DMS 273 (cell line): Measurements from ENCODE around the gene BLTP3A.
"Not testable (repeated sequence)": the region's sequence is repeated elsewhere in the genome, so short reads cannot be mapped to it uniquely, and the experiment has no call there.

Source experiments
- DNase-seq: peaks from one replicate; lab custom pipeline; 2025; ENCODE audit not compliant: unreplicated experiment; lab: John Stamatoyannopoulos, UW

The BLTP3A gene, protein sequence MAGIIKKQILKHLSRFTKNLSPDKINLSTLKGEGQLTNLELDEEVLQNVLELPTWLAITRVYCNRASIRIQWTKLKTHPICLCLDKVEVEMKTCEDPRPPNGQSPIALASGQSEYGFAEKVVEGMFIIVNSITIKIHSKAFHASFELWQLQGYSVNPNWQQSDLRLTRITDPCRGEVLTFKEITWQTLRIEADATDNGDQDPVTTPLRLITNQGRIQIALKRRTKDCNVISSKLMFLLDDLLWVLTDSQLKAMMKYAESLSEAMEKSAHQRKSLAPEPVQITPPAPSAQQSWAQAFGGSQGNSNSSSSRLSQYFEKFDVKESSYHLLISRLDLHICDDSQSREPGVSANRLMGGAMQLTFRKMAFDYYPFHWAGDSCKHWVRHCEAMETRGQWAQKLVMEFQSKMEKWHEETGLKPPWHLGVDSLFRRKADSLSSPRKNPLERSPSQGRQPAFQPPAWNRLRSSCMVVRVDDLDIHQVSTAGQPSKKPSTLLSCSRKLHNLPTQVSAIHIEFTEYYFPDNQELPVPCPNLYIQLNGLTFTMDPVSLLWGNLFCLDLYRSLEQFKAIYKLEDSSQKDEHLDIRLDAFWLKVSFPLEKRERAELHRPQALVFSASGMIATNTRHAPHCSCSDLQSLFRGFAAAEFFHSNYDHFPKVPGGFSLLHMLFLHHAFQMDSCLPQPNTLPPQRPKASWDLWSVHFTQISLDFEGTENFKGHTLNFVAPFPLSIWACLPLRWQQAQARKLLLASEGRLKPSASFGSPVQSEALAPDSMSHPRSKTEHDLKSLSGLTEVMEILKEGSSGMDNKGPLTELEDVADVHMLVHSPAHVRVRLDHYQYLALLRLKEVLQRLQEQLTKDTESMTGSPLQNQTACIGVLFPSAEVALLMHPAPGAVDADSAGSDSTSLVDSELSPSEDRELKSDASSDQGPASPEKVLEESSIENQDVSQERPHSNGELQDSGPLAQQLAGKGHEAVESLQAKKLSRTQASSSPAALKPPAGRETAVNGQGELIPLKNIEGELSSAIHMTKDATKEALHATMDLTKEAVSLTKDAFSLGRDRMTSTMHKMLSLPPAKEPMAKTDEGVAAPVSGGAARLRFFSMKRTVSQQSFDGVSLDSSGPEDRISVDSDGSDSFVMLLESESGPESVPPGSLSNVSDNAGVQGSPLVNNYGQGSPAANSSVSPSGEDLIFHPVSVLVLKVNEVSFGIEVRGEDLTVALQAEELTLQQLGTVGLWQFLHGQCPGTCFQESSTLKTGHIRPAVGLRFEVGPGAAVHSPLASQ (N-terminal part only)

DNA sequence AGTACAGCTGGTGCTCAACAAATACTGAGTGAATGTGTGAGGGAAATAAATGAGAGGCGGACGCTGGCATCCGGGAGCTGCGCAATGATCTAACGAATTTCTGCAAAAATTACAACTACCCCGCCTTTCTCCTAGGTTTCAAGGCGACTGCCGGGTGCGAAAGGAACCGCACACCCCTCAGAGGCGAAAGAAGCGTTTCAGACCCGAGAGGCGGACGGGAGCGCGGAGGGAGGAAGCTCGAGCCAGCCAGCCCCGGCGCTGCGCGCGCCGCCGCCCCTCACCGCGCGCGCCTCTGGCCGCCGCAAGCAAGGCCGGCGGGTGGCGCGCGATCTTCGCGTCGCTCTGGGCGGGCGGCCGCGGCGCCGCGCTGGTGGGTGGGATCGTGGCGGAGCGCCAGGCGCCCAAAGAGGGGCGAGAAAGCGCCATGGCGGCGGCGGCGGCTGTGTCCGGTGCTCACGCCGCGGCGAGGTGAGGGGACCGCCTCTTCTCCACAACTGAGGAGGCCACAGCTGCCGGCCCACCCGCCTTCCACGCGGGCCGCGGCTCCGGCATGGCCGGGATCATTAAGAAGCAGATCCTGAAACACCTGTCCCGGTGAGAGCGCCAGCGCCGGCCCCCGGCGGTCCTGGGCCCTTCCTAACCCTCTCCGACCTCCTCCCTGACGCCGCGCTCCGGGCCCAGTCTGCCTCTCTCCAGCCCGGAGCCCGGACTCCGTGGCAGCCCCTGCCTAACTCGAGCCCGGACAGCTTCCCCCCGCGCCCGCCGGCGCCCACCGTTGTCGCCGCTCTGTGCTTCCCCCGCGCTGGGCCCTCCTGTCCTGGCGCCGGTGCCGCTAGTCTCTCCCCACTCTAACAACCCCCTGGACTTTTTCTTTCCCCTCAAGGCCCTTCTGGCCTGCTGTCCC, at the start of gene BLTP3A:
BLTP3A (plus strand) TSS at position 383 of the 904 bp plus-strand sequence; CDS start at position 551, 168 bp downstream.
- DNase-seq = peak; percentile 95

DNA sequence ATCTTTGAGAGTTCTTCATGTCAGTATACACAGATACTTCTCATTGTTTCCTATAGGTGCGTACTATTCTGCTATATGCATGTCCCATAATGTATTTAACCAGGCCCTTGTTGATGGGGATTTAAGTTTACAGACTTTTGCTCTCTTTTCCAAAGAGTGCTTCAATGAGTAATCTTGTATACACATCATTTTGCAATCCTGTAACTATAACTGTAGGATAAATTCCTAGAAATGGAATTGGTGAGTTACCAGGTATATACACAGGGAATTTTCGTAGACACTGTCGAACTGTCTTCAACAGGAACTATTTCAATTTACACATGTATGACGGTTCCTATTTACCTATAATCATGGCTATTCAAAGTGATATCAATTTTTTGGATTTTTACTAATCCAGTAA, 49.8 kb upstream of the BLTP3A start:
- DNase-seq = no peak

DNA sequence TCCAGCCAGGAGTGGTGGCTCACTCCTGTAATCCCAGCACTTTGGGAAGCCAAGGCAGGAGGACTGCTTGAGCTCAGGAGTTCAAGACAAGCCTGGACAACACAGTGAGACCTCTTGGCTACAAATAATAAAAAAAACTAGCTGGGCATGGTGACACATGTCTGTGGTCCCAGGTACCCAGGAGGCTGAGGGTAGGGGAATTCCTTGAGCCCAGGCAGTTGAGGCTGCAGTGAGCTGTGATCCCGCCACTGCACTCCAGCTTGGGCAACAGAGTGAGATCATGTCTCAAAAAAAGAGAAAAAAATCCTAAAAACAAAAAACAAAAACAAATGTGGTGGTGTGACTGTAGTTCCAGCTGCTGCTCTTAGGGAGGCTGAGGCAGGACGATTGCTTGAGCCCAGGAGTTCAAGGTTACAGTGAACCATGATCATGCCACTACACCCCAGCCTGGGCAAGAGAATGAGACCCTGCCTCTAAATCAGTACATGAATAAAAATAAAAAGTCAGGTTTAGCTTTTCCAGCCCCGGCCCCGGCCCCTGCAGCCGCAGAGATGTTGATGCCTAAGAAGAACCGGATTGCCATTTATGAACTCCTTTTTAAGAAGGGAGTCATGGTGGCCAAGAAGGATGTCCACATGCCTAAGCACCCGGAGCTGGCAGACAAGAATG, 48.1 kb upstream of the BLTP3A start:
- no peak for DNase-seq

DNA sequence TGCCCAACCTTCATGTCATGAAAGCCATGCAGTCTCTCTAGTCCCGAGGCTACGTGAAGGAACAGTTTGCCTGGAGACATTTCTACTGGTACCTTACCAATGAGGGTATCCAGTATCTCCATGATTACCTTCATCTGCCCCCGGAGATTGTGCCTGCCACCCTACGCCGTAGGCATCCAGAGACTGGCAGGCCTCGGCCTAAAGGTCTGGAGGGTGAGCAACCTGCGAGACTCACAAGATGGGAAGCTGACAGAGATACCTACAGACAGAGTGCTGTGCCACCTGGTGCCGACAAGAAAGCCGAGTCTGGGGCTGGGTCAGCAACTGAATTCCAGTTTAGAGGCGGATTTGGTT, 47.6 kb upstream of the BLTP3A start:
- not testable (repeated sequence) for DNase-seq

DNA sequence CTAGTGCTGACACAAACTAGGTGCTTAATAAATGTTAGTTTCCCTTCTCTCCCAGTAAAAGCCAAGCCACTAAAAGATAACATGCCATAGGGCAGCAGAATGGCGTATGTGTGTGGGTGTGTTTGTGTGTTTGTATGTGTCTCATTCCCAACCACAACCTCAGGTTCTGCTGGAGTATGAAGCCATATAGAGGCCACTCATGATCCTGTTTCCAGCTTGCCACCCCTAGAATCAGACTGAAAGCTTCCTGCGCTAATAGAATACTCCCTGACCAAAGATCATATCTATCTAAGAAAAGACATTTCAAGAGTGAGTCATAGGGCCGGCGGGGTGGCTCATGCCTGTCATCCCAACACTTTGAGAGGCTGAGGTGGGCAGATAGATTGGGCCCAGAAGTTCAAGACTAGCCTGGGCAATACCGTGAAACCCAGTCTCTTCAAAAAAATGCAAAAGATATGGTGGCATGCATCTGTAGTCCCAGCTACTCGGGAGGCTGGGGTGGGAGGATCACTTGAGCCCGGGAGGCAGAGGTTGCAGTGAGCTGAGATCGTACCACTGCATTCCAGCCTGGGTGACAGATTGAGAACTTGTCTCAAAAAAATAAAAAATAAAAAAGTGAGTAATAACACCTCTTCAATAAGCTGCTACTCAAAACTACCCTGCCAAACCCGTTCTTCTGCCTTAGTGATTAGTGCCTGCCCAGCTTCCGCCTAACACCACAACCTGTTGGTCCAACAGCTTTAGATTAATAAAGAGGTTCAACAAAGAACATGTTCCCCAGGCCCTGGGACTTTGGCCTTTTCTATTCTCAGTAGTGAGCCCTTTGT, 46.4 kb upstream of the BLTP3A start:
- DNase-seq = no peak

DNA sequence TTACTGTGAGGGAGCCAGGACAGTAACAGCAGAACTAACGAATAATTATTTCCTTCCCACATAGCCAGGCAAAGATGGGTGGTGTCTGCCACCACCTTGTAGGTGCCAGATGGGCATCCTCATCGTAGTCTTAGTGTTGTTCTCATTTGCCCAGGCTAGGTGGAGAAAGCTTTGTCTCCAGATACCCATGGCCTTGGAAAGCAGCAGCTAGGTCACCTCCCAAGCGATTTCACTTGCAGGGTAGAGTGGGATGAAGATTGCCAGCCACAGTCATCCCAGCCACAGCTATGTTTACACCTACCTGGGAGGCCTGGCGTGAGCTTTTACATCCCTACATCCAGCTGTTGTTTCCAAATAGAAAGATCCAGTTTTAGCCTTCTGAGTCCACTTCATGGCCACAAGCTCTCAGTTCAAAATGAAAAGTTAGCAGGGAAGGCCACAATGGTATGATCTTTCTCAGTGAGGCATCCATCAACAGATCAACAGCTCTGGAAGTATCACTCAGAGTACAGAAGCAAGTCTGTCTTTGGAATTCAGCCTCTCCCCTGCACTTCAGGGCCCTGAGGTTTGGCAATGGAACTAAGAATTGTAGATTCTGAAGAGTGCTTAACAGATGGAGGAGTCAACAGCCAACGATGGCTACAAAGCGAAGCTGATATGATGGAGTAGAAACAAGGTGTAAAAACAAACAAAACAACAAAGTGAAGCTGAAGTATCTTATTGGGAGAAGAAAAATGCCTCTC, 45.6 kb upstream of the BLTP3A start:
- no peak for DNase-seq

DNA sequence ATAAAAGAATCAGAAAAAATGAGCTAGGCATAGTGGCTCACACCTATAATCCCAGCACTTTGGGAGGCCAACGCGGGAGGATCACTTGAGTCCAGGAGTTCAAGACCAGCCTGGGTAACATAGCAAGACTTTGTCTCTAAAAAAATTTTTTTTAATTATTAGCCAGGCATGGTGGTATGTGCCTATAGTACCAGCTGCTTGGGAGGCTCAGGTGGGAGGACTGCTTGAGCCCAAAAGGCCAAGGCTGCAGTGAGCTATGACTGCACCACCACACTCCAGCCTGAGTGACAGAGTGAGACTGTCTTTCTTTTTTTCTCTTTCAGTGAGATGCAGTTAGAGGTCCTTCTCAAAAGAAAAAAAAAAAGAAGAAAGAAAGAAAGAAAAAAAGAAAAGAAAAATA, 43.1 kb upstream of the BLTP3A start:
- DNase-seq = no peak

DNA sequence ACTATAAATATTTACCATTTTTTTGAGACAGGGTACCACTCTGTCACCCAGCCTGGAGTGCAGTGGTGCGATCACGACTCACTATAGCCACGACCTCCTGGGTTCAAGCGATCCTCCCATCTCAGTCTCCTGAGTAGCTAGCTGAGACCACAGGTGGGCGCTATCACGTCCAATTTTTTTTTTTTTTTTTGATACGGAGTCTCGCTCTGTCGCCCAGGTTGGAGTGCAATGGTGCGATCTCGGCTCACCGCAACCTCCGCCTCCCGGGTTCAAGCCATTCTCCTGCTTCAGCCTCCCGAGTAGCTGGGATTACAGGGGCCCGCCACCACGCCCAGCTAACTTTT, 35.4 kb upstream of the BLTP3A start:
- peak; percentile 63 for DNase-seq

DNA sequence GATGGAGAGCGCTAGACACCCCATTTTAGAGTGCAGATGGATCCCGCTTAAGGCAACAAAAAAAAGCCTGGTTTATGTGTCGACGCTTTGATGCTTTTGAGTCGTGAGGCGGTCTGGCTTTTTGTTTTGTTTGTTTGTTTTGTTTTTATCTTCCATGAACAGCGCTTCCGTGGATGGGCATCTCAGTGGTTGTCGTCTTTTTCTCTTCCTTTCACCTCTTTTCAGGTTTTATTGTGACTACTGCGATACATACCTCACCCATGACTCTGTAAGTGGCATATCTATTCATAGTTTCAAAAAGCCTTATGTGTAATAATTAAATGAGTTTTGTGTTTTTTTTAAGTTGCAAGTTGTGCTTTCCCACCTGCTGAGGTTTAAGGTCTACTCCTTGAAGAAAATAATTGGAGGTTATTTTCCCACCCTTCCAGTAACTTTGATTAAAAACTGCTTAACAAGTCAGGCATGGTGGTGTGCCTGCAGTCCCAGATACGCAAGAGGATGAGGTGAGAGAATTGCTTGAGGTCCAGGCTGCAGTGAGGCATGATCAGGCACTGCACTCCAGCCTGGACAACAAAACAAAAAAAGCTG, 34.1 kb upstream of the BLTP3A start:
- no peak for DNase-seq

DNA sequence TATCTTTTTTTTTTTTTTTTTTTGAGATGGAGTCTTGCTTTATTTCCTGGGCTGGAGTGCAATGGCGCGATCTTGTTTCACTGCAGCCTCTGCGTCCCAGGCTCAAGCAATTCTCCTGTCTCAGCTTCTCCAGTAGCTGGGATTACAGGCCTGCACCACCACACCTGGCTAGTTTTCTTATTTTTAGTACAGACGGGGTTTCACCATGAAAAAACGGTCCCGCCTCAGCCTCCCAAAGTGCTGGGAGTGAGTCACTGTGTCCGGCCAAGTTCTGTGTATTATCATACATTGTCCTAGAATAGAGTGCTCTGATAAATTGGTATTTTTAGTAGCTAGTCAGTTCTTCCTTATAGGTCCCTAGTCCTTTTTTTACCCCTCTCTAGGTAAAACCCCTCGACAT, 31.8 kb upstream of the BLTP3A start:
- DNase-seq = no peak

DNA sequence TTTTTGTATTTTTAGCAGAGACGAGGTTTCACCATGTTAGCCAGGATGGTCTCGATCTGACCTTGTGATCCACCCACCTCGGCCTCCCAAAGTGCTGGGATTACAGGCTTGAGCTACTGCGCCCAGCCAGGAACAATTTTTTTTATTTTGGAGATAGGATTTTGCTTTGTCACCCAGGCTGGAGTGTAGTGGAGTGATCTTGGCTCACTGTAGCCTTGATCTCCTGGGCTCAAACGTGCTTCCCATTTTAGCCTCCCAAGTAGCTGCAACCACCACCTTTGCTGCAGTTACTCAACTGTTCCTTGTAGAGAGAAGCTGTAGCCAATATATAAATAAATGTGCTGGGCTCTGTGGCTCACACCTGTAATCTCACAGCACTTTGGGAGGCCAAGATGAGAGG, 30.2 kb upstream of the BLTP3A start:
- DNase-seq = not testable (repeated sequence)

DNA sequence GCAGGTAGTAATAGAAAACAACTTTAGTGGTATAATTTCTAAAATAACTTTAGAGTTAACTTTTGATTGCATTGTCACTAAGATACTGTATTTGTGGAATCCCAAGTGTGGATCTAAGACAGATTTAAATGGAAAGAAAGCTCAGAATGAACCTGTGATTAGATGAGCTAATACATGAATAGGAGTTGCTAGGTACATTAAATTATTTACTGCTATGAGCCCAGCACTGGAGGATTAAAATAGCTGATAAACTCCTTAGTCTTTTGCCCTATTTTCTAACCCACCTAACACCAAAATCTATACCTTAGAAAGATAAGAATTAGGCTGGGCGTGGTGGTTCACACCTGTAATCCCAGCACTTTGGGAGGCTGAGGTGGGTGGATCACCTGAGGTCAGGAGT, 23.7 kb upstream of the BLTP3A start:
- no peak for DNase-seq

DNA sequence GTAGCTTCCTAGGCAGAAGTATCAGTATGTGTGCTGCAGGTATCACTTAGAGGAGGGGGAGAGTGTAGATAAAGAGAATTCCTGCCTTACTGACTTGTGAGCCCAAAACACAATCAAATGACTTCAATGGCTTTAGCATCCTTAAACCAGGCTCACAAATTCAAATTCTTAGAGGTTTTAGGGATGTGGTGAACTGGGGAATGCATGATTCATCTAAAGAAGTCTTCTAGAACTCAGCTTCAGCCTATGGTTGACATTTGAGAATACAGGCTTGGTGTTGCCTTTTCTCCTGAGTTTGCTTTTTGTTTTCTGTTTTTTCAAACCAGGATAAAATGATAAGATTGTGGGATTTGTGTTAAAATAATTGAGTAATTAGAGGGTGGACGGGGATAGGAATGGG, 20.2 kb upstream of the BLTP3A start:
- DNase-seq = no peak

DNA sequence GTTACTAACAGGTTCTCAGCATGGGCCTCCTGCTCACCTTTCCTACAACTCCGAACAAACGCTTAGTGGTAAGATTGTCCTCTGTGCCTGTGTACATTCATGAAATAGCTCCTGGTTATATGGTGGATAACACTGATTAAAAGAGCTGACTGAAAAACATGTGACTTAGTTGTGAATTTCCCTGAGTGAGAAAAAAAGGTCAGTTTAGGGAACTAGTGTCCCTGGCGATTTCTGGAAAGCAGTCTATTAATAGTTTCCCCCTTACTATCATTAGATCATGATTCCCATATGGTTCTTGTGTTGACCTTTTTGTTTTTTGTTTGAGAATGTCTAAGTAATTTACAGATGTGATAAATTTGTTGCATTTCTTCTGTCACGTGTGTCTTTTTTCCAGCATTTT, 18.9 kb upstream of the BLTP3A start:
- no peak for DNase-seq

DNA sequence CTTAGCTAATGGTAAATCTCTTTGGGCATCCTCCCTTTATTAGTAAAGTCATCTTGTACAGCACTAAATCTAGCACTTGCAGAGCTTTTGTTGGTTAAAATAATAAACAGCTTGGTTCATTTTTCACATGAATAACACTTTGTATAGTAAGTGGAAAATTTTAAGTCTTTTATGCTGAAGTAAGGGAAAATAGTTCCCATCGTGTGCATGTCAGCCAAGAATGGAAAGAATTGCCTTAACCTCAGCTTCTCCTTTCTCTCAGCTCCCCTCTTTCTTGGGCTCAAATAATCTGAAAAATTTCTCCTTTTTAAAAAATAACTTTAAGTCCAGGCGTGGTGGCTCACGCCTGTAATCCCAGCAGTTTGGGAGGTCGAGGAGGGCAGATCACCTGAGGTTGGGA, 18.0 kb upstream of the BLTP3A start:
- no peak for DNase-seq

DNA sequence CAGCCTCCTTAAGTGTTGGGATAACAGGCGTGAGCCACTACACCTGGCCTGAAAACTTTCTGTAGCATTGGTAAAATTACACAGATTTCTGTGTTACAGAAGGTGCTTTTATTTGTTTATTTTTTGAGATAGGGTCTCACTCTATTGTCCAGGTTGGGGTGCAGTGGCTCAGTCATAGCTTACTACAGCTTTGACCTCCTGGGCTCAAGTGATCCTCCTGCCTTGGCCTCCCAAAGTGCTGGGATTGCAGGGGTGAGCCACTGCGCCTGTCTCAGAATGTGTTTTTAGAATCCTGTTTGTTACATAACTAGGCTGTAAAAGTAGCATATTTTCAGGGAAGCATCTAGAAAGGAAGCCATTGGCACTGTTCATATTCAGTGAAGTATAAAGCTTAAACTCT, 16.9 kb upstream of the BLTP3A start:
- no peak for DNase-seq

DNA sequence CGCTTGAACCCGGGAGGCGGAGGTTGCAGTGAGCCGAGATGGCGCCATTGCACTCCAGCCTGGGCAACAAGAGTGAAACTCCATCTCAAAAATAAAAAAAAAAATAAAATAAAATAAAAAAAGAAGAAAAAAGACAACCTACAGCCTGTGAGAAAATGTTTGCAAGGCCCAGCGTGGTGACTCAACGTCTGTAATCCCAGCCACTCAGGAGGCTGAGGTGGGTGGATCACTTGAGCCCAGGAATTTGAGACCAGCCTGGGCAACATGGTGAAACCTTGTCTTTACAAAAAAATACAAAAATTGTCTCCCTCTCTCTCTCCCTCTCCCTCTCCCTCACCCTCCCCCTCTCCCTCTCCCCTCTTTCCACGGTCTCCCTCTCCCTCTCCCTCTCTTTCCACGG, 6.5 kb upstream of the BLTP3A start:
- DNase-seq = not testable (repeated sequence)

DNA sequence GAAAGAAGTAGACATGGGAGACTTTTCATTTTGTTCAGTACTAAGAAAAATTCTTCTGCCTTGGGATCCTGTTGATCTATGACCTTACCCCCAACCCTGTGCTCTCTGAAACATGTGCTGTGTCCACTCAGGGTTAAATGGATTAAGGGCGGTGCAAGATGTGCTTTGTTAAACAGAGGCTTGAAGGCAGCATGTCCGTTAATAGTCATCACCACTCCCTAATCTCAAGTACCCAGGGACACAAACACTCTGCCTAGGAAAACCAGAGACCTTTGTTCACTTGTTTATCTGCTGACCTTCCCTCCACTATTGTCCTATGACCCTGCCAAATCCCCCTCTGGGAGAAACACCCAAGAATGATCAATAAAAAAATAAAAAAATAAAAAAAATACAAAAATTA, 4.7 kb upstream of the BLTP3A start:
- not testable (repeated sequence) for DNase-seq
